K562 (cell line): ENCODE results near the gene GLT8D2. TPM values are rescaled to one million over a fixed set of nuclear protein-coding genes. Genes with fewer than 3 reads are reported as not detected.

ENCODE experiments used
- ATAC-seq: fragments of 200-7000 bp; cut with Tn5 transposase; 3 replicates; pipeline ENCODE4 v1.9.1; 2020; ENCODE audit warnings: moderate library complexity
- BruUV-seq: library from RNA; stranded (reverse); fragments of 400-500 nt; replicated peaks from 2 replicates; lab custom pipeline; 2021; lab: Mats Ljungman, UMichigan
- CTCF ChIA-PET: fragments of 300-600 bp; formaldehyde crosslinking; extraction: SDS; loops from one replicate; lab custom pipeline; 2021; ENCODE audit warnings: low intra/inter-chr PET ratio; lab: Yijun Ruan, JAX
- POLR2A ChIA-PET: fragments of 300-600, 350-650 bp; sonication (Branson Sonifier 250); formaldehyde crosslinking; extraction: SDS; loops from one replicate; lab custom pipeline; 2021; ENCODE audit warnings: antibody characterized with exemption, inconsistent platforms; lab: Yijun Ruan, JAX
- DNase-seq, 4 experiments: peaks; one replicate each; pipeline versions ENCODE4 v3.0.0 to v3.0.0-alpha.2; 2011 to 2018; ENCODE audit warnings: low spot score in 3 of 4, mixed read lengths in 3 of 4; ENCODE audit errors: extremely low read depth in 1 of 4
- FAIRE-seq: peaks from 2 replicates; lab custom pipeline; 2011; peaks lifted over from hg19 to GRCh38; lab: Jason Lieb, UNC
- H2AFZ ChIP-seq: 2 replicates; pipeline ENCODE4 v1.6.0; 2011; ENCODE audit warnings: low read depth, low read length, control low read depth, inconsistent platforms
- H3K27ac ChIP-seq: fragments of 200-600 bp; 3 replicates; pipeline ENCODE4 v1.8.0; 2011; ENCODE audit warnings: low read depth, mild to moderate bottlenecking, control low read depth, inconsistent platforms, low read length, moderate library complexity, mixed read lengths; ENCODE audit errors: extremely low read depth
- H3K27me3 ChIP-seq, 2 experiments: fragments of 300-600 bp in 1 of 2; 2 replicates in 1 of 2; 3 replicates in 1 of 2; pipeline versions ENCODE4 v1.6.0 to v1.8.0; 2011; ENCODE audit warnings: inconsistent platforms in 2 of 2, low read length in 2 of 2, mild to moderate bottlenecking in 1 of 2, mixed read lengths in 1 of 2, moderate library complexity in 1 of 2; ENCODE audit not compliant: control insufficient read depth in 2 of 2, insufficient read depth in 2 of 2
- H3K36me3 ChIP-seq: fragments of 300-600 bp; 3 replicates; pipeline ENCODE4 v1.8.0; 2011; ENCODE audit warnings: mild to moderate bottlenecking, low read length, inconsistent platforms; ENCODE audit not compliant: control insufficient read depth, insufficient read depth
- H3K4me1 ChIP-seq, 2 experiments: fragments of 200-600 bp in 1 of 2; replicated peaks in 1 of 2; 2 replicates in 1 of 2; 3 replicates in 1 of 2; pipeline versions ENCODE4 v1.5.1 to v1.8.0; 2011; ENCODE audit warnings: inconsistent platforms in 2 of 2, low read length in 2 of 2, mild to moderate bottlenecking in 1 of 2, mixed read lengths in 1 of 2, moderate library complexity in 1 of 2; ENCODE audit not compliant: control insufficient read depth in 2 of 2, insufficient read depth in 2 of 2
- H3K4me2 ChIP-seq: 2 replicates; pipeline ENCODE4 v1.6.1; 2011; ENCODE audit warnings: low read length, control low read depth, inconsistent platforms, mixed read lengths; ENCODE audit not compliant: insufficient read depth
- H3K4me3 ChIP-seq: fragments of 200-600 bp; sonication (generic), shearing (Covaris generic); 2 replicates; pipeline ENCODE4 v1.5.1; 2016; ENCODE audit warnings: control low read depth, inconsistent platforms
- H3K79me2 ChIP-seq: fragments of 200-600 bp; 3 replicates; pipeline ENCODE4 v1.8.0; 2011; ENCODE audit warnings: low read length, inconsistent platforms; ENCODE audit not compliant: control insufficient read depth, insufficient read depth
- H3K9ac ChIP-seq, 2 experiments: 2 replicates each; pipeline versions ENCODE4 v1.6.0 to v1.6.1; 2011; ENCODE audit warnings: low read depth in 2 of 2, low read length in 2 of 2, control low read depth in 1 of 2, inconsistent platforms in 1 of 2, mild to moderate bottlenecking in 1 of 2, mixed read lengths in 1 of 2; ENCODE audit not compliant: insufficient read depth in 1 of 2
- H3K9me1 ChIP-seq: one replicate; pipeline ENCODE4 v1.6.0; 2011; ENCODE audit warnings: inconsistent platforms, mild to moderate bottlenecking, low read length, moderate library complexity; ENCODE audit not compliant: control insufficient read depth, insufficient read depth
- H3K9me3 ChIP-seq: replicated peaks from 2 replicates; pipeline ENCODE4 v1.5.1; 2011; ENCODE audit warnings: low read depth, low read length, inconsistent platforms; ENCODE audit not compliant: control insufficient read depth, insufficient read depth
- H4K20me1 ChIP-seq: replicated peaks from 2 replicates; pipeline ENCODE4 v1.6.1; 2011; ENCODE audit warnings: low read length, inconsistent platforms, mixed read lengths; ENCODE audit not compliant: control insufficient read depth, insufficient read depth
- ASH1L ChIP-seq: fragments of 450-650 bp; IDR thresholded peaks from 2 replicates; pipeline ENCODE4 v1.6.1; 2018; ENCODE audit warnings: borderline replicate concordance, mild to moderate bottlenecking, low read depth; ENCODE audit not compliant: partially characterized antibody
- DNMT1 ChIP-seq: fragments of 450-650 bp; IDR thresholded peaks from 2 replicates; pipeline ENCODE4 v1.6.1; 2016; ENCODE audit warnings: antibody characterized with exemption, mild to moderate bottlenecking
- ETV5 ChIP-seq: sonication (generic); formaldehyde crosslinking; IDR thresholded peaks from 2 replicates; pipeline ENCODE4 v1.4.0; 2020; ENCODE audit warnings: low read depth, mild to moderate bottlenecking, missing genetic modification reagents
- MAFG ChIP-seq: fragments of 450-650 bp; conservative IDR thresholded peaks from 2 replicates; pipeline ENCODE4 v1.6.1; 2016; ENCODE audit warnings: missing genetic modification characterization, missing compliant biosample characterization
- NR2F6 ChIP-seq: fragments of 450-650 bp; formaldehyde crosslinking; IDR thresholded peaks from 2 replicates; pipeline ENCODE4 v1.4.0; 2020; ENCODE audit warnings: mild to moderate bottlenecking
- NR4A1 ChIP-seq, 2 experiments: fragments of 250-450 bp in 1 of 2; fragments of 450-650 bp in 1 of 2; sonication (Bioruptor Pico) in 1 of 2; IDR thresholded peaks; 2 replicates each; pipeline versions ENCODE4 v1.4.0 to v1.6.1; 2016 to 2020; ENCODE audit warnings: mild to moderate bottlenecking in 2 of 2, missing compliant biosample characterization in 1 of 2, missing genetic modification characterization in 1 of 2, moderate library complexity in 1 of 2
- PHF20 ChIP-seq: fragments of 450-650 bp; IDR thresholded peaks from 2 replicates; pipeline ENCODE4 v1.6.1; 2018; ENCODE audit not compliant: partially characterized antibody
- POLR3G ChIP-seq: IDR thresholded peaks from 2 replicates; pipeline ENCODE4 v1.6.1; 2011; ENCODE audit not compliant: insufficient read length, insufficient replicate concordance; ENCODE audit errors: extremely low read depth
- PYGO2 ChIP-seq: fragments of 450-650 bp; IDR thresholded peaks from 2 replicates; pipeline ENCODE4 v1.6.1; 2016; ENCODE audit warnings: mild to moderate bottlenecking, missing genetic modification characterization, moderate library complexity, missing compliant biosample characterization
- RBM22 ChIP-seq: fragments of 200-400 bp; formaldehyde crosslinking; IDR thresholded peaks from 2 replicates; pipeline ENCODE4 v1.6.1; 2018; ENCODE audit warnings: low read length, low read depth; ENCODE audit not compliant: poor library complexity, severe bottlenecking
- SRSF9 ChIP-seq: fragments of 200-400 bp; formaldehyde crosslinking; IDR thresholded peaks from 2 replicates; pipeline ENCODE4 v1.6.1; 2017; ENCODE audit warnings: low read depth, low read length, borderline replicate concordance
- TBL1XR1 ChIP-seq, 2 experiments: IDR thresholded peaks; 2 replicates each; pipeline ENCODE4 v1.6.1; 2012; ENCODE audit warnings: improper control_type of control experiment in 2 of 2, low read length in 2 of 2, mild to moderate bottlenecking in 1 of 2
- ZFP36 ChIP-seq: fragments of 150-350 bp; IDR thresholded peaks from 2 replicates; pipeline ENCODE4 v1.6.1; 2018; ENCODE audit warnings: low read length, low read depth; ENCODE audit not compliant: partially characterized antibody
- ZNF143 ChIP-seq: sonication (generic); formaldehyde crosslinking; IDR thresholded peaks from 2 replicates; pipeline ENCODE4 v1.9.0; 2022; ENCODE audit warnings: mild to moderate bottlenecking, missing genetic modification reagents
- ZNF224 ChIP-seq: sonication (generic); formaldehyde crosslinking; IDR thresholded peaks from 2 replicates; pipeline ENCODE4 v1.8.0; 2022; ENCODE audit warnings: mild to moderate bottlenecking, missing genetic modification reagents
- ZNF316 ChIP-seq: fragments of 450-650 bp; IDR thresholded peaks from 2 replicates; pipeline ENCODE4 v1.6.1; 2016
- ZNF41 ChIP-seq: fragments of 250-450 bp; sonication (Bioruptor Pico); conservative IDR thresholded peaks from 2 replicates; pipeline ENCODE4 v1.4.0; 2020; ENCODE audit warnings: mild to moderate bottlenecking
- ZNF830 ChIP-seq: fragments of 250-450 bp; sonication (Bioruptor Pico); IDR thresholded peaks from 2 replicates; pipeline ENCODE4 v1.5.0; 2021; ENCODE audit warnings: mild to moderate bottlenecking
- WGBS: fragments of 100-300 bp; shearing (Covaris generic); methylation state at CpG from one replicate; pipeline ENCODE4 v1.1.6; 2016; ENCODE audit warnings: low coverage, mixed read lengths; ENCODE audit not compliant: insufficient coverage; ENCODE audit errors: missing lambda C conversion rate; 5-methylcytosine and 5-hydroxymethylcytosine counted together
- in situ Hi-C: fragments of 300-500 bp; cut with MboI; formaldehyde crosslinking; loops from 4 replicates; pipeline ENCODE4 v1.15.0; 2018; ENCODE audit warnings: inconsistent platforms, mixed read lengths
- intact Hi-C: fragments of 100-400 bp; cut with micrococcal nuclease; formaldehyde crosslinking; loops from 2 replicates; pipeline ENCODE4 v1.14.2; 2022
- polyA plus RNA-seq, 8 experiments: library from polyadenylated mRNA; depleted of rRNA in 4 of 8; stranded (reverse) in 5 of 8; unstranded in 3 of 8; fragments of >200 nt; fragmentation: Nextera tagmentation in 2 of 8; fragmentation: Illumina TruSeq in 1 of 8; extraction: Ambion mirVana in 2 of 8; extraction: Trizol in 1 of 8; gene quantifications; 2 replicates each; pipeline versions ENCODE4 v1.2.1 to v1.2.3, GENCODE V29; 2011 to 2014; ENCODE audit warnings: inconsistent platforms in 1 of 8, missing spikeins in 1 of 8
- total RNA-seq, 7 experiments: library from RNA; depleted of rRNA in 6 of 7; stranded (reverse); fragments of >200 nt in 6 of 7; fragmentation: Illumina TruSeq in 2 of 7; extraction: Trizol in 2 of 7; gene quantifications; 2 replicates each; pipeline versions ENCODE4 v1.2.1 to v1.2.3, GENCODE V29; 2011 to 2021; ENCODE audit warnings: low replicate concordance in 1 of 7
- TF ChIP-seq, protein P1 (sequence below): fragments of 450-650 bp; IDR thresholded peaks from 2 replicates; pipeline ENCODE4 v1.6.1; 2016; ENCODE audit warnings: antibody characterized with exemption
- TF ChIP-seq, protein P2 (sequence below): fragments of 250-450 bp; sonication (Bioruptor Pico); IDR thresholded peaks from 2 replicates; pipeline ENCODE4 v1.6.1; 2021; ENCODE audit warnings: mild to moderate bottlenecking

GLT8D2 gene
- total and polyA plus RNA-seq, 9 of the 15 experiments (the other 6 are each of a cell fraction or from before 2014, with no cell fraction given): 0.18 to 0.27 (median 0.18) TPM; not detected in 6

DNA sequence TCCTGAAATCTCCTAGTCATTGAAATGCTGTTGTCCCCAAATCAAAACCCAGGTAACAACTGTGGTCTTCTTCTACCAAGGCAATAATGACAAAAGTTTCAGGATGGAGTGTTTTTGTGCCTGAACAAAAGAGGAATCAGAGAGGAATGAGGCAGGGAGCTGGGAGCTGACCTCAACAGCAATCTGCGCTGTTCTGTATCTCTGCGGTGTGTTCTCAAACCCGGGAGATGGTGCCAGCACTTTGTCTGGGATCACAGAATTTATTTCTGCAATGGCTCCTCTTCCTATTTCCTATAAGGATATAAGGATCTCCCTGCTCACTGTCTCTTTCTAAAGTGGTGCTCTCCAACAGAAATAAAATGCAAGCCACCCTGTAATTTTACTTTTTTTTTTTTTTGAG, 449 bp upstream of the GLT8D2 start:
- peaks cover 20 to 22% of the 10 kb centered on the region in 2 experiments for H3K27me3 ChIP-seq
- ChIA-PET CTCF (no interaction called here), POLR2A (interaction anchor here (1.0 to 1.1 kb wide), 2 partner anchors 16 to 122 kb away, joined by 3 read pairs; no protein-coding TSS in a partner anchor)
- peaks cover 6% of the 10 kb centered on the region in 2 experiments; a peak in 3 of 5 replicates for H3K4me1 ChIP-seq
- H4K20me1 ChIP-seq: no peaks in the 10 kb centered on the region
- no peak overlapping the region for H3K9ac ChIP-seq
- H3K4me2 ChIP-seq: no peak overlapping the region
- no peak overlapping the region for H2AFZ ChIP-seq
- TF ChIP-seq POLR3G: no peak
- TF ChIP-seq ZNF41 (CRISPR knock-in tag): no peak
- no peak for TF ChIP-seq PHF20
- TF ChIP-seq ETV5 (CRISPR knock-in tag): no peak
- TF ChIP-seq ZNF143 (CRISPR knock-in tag): no peak
- no peak for TF ChIP-seq ZNF224
- TF ChIP-seq ASH1L: no peak
- TF ChIP-seq RBM22: no peak
- no peak for TF ChIP-seq MAFG (tag)
- TF ChIP-seq TBL1XR1 (IDR thresholded peaks at IDR 0.05; ENCODE audit: low read length in 2 of 2): no peak
- no peak for TF ChIP-seq NR4A1 (CRISPR knock-in tag; IDR thresholded peaks at IDR 0.05)
- no peak for TF ChIP-seq NR4A1 (tag; IDR thresholded peaks at IDR 0.05)
- no peak for TF ChIP-seq SRSF9
- TF ChIP-seq, protein P1, sequence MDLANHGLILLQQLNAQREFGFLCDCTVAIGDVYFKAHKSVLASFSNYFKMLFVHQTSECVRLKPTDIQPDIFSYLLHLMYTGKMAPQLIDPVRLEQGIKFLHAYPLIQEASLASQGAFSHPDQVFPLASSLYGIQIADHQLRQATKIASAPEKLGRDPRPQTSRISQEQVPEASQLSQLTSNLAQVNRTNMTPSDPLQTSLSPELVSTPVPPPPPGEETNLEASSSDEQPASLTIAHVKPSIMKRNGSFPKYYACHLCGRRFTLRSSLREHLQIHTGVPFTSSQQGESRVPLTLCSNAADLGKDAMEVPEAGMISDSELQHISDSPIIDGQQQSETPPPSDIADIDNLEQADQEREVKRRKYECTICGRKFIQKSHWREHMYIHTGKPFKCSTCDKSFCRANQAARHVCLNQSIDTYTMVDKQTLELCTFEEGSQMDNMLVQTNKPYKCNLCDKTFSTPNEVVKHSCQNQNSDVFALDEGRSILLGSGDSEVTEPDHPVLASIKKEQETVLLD: no peak
- TF ChIP-seq, protein P2, sequence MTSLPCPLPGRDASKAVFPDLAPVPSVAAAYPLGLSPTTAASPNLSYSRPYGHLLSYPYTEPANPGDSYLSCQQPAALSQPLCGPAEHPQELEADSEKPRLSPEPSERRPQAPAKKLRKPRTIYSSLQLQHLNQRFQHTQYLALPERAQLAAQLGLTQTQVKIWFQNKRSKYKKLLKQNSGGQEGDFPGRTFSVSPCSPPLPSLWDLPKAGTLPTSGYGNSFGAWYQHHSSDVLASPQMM (CRISPR knock-in tag): no peak
- TF ChIP-seq ZFP36: no peak
- no peak for TF ChIP-seq ZNF316
- no peak for TF ChIP-seq PYGO2
- no peak for TF ChIP-seq DNMT1
- no peak for TF ChIP-seq NR2F6
- no peak for TF ChIP-seq ZNF830
- no peak overlapping the region for H3K4me3 ChIP-seq
- ATAC-seq: peak; percentile 48; the same call in 2 of the 3 replicates
- no peaks in the 10 kb centered on the region for H3K79me2 ChIP-seq
- H3K27ac ChIP-seq: no peak overlapping the region
- intact Hi-C loops: loop anchor here (10.0 kb wide), 1 partner anchor 304 kb away; no protein-coding TSS in a partner anchor
- in situ Hi-C loops: no loop called here
- no peak for DNase-seq
- H3K9me1 ChIP-seq: no peaks in the 10 kb centered on the region
- no peaks in the 10 kb centered on the region for H3K9me3 ChIP-seq
- BruUV-seq: no TSS peak
- no peaks in the 10 kb centered on the region for H3K36me3 ChIP-seq
- WGBS: 4% methylated on average over 3 of the region's 3 CpGs
- FAIRE-seq: no peak
